GM19324 (cell line): ENCODE results near the gene RPS14.
"Not testable (repeated sequence)": the region's sequence is repeated elsewhere in the genome, so short reads cannot be mapped to it uniquely, and the experiment has no call there.

Experiments used
- ATAC-seq: cut with Tn5 transposase; IDR thresholded peaks from one replicate; pipeline ENCODE4 v1.9.1; 2021; ENCODE audit warnings: mild to moderate bottlenecking, moderate library complexity; ENCODE audit not compliant: unreplicated experiment, low FRiP score

Gene RPS14

GRCh38 chr5:150419630-150420270 lies 29.8 kb downstream of the RPS14 start:
- no peak for ATAC-seq

- ATAC-seq: not testable (repeated sequence)
Observed at GRCh38 chr5:150413902-150414790, 35.4 kb downstream of the RPS14 start.

- ATAC-seq: no peak
Observed at GRCh38 chr5:150413176-150413901, 36.2 kb downstream of the RPS14 start.

- peak; percentile 81 for ATAC-seq
Observed at GRCh38 chr5:150412319-150413175, 37.0 kb downstream of the RPS14 start, which contains the start of gene CD74. TSS of gene CD74 (minus strand) at chr5:150412910. CDS start at chr5:150412749, 161 bp downstream.

GRCh38 chr5:150411245-150411979 lies 38.1 kb downstream of the RPS14 start:
- no peak for ATAC-seq

GRCh38 chr5:150410524-150411244 lies 38.9 kb downstream of the RPS14 start:
- ATAC-seq: no peak

GRCh38 chr5:150409638-150410523 lies 39.7 kb downstream of the RPS14 start:
- ATAC-seq: peak; percentile 25

- ATAC-seq: no peak
Observed at GRCh38 chr5:150408231-150408943, 41.2 kb downstream of the RPS14 start.

- no peak for ATAC-seq
Observed at GRCh38 chr5:150407096-150407720, 42.3 kb downstream of the RPS14 start.

GRCh38 chr5:150406723-150407095 lies 42.8 kb downstream of the RPS14 start:
- ATAC-seq: no peak

- ATAC-seq: no peak
Observed at GRCh38 chr5:150406103-150406722, 43.3 kb downstream of the RPS14 start.

- ATAC-seq: no peak
Observed at GRCh38 chr5:150404941-150405816, 44.4 kb downstream of the RPS14 start.

- no peak for ATAC-seq
Observed at GRCh38 chr5:150404535-150404934, 45.0 kb downstream of the RPS14 start.

GRCh38 chr5:150404121-150404520 lies 45.4 kb downstream of the RPS14 start:
- no peak for ATAC-seq

- no peak for ATAC-seq
Observed at GRCh38 chr5:150402901-150403342, 46.6 kb downstream of the RPS14 start.
